Spinal cord (tissue), 10 donors: ENCODE data around the gene TPRG1L. TPM values are rescaled to one million over a fixed set of nuclear protein-coding genes. Genes with fewer than 3 reads are reported as not detected.

ENCODE experiments used
- DNase-seq, 6 donors: peaks; one replicate each; pipeline versions ENCODE4 v3.0.0 to v3.0.0-alpha.2; 2013 to 2015; ENCODE audit warnings: low spot score in 6 of 6, low read depth in 4 of 6
- H3K27ac ChIP-seq: one replicate; pipeline ENCODE4 v1.5.1; 2013; ENCODE audit warnings: low read depth, low read length, control low read depth
- H3K27me3 ChIP-seq: one replicate; pipeline ENCODE4 v1.6.1; 2013; ENCODE audit warnings: low read length; ENCODE audit not compliant: control insufficient read depth, insufficient read depth
- H3K36me3 ChIP-seq: one replicate; pipeline ENCODE4 v1.6.1; 2013; ENCODE audit warnings: low read length; ENCODE audit not compliant: control insufficient read depth, insufficient read depth
- H3K4me1 ChIP-seq: one replicate; pipeline ENCODE4 v1.6.1; 2013; ENCODE audit warnings: low read length; ENCODE audit not compliant: control insufficient read depth, insufficient read depth
- H3K4me3 ChIP-seq: one replicate; pipeline ENCODE4 v1.5.1; 2013; ENCODE audit warnings: low read depth, low read length, control low read depth
- H3K9me3 ChIP-seq: one replicate; pipeline ENCODE4 v1.6.1; 2013; ENCODE audit warnings: low read length; ENCODE audit not compliant: control insufficient read depth, insufficient read depth
- WGBS: methylation state at CpG from one replicate; pipeline ENCODE4 v1.1.5; 2013; ENCODE audit warnings: missing lambda C conversion rate; ENCODE audit not compliant: insufficient coverage; 5-methylcytosine and 5-hydroxymethylcytosine counted together
- polyA plus RNA-seq, 2 donors: library from polyadenylated mRNA; unstranded; fragments of 120-200 nt; gene quantifications; one replicate each; pipeline ENCODE4 v1.2.1, GENCODE V29; 2013; ENCODE audit not compliant: insufficient read length in 2 of 2
- total RNA-seq, 2 donors: library from RNA; depleted of rRNA in 1 of 2; stranded (reverse); fragments of 120-200 nt in 1 of 2; fragments of >200 nt in 1 of 2; gene quantifications; one replicate each; pipeline versions ENCODE4 v1.2.3 to v1.2.4, GENCODE V29; 2013 to 2014
- donor health status: healthy.

The TPRG1L gene
- total and polyA plus RNA-seq, 4 donors, result 18.5 to 45.3 (median 38.7) TPM

GRCh38 chr1:3656450-3657095 lies 31.8 kb downstream of the TPRG1L start:
- no peaks in the 10 kb centered on the region for H3K9me3 ChIP-seq
- peaks cover 17% of the 10 kb centered on the region for H3K4me1 ChIP-seq
- peaks cover 56% of the 10 kb centered on the region for H3K27me3 ChIP-seq
- no peak overlapping the region for H3K27ac ChIP-seq
- 91% methylated on average over 7 of the region's 13 CpGs for WGBS
- H3K36me3 ChIP-seq, result no peaks in the 10 kb centered on the region
- no peak overlapping the region for H3K4me3 ChIP-seq
- DNase-seq, result no peak

GRCh38 chr1:3657096-3657475 lies 32.3 kb downstream of the TPRG1L start:
- Histone ChIP-seq H3K27me3 (peaks cover 53% of the 10 kb centered on the region), H3K27ac (no peak overlapping the region), H3K36me3 (no peaks in the 10 kb centered on the region), H3K9me3 (no peaks in the 10 kb centered on the region), H3K4me3 (no peak overlapping the region), H3K4me1 (peaks cover 13% of the 10 kb centered on the region)
- DNase-seq, result no peak
- 72% methylated on average over 6 of the region's 6 CpGs for whole genome bisulfite sequencing

- no peak for DNase-seq
- Histone ChIP-seq H3K9me3 (no peaks in the 10 kb centered on the region), H3K36me3 (no peaks in the 10 kb centered on the region), H3K4me3 (no peak overlapping the region), H3K27ac (no peak overlapping the region), H3K27me3 (peaks cover 51% of the 10 kb centered on the region), H3K4me1 (peaks cover 10% of the 10 kb centered on the region)
- 58% methylated on average over 25 of the region's 26 CpGs for WGBS
Measured at GRCh38 chr1:3657578-3658230, 32.9 kb downstream of the TPRG1L start.

GRCh38 chr1:3658231-3658615 lies 33.4 kb downstream of the TPRG1L start:
- DNase-seq, result no peak
- 13% methylated on average over 8 of the region's 14 CpGs for WGBS

GRCh38 chr1:3659093-3659492 lies 34.3 kb downstream of the TPRG1L start:
- Histone ChIP-seq H3K36me3 (no peaks in the 10 kb centered on the region), H3K4me3 (no peak overlapping the region), H3K4me1 (peaks cover 6% of the 10 kb centered on the region), H3K27ac (no peak overlapping the region), H3K9me3 (no peaks in the 10 kb centered on the region), H3K27me3 (peaks cover 37% of the 10 kb centered on the region)
- 90% methylated on average over 10 of the region's 15 CpGs for WGBS
- DNase-seq, result no peak

More at GRCh38 chr1:3658231-3658615, 33.4 kb downstream of the TPRG1L start:
- Histone ChIP-seq H3K4me1 (peaks cover 6% of the 10 kb centered on the region), H3K36me3 (no peaks in the 10 kb centered on the region), H3K9me3 (no peaks in the 10 kb centered on the region), H3K27ac (no peak overlapping the region), H3K27me3 (peaks cover 45% of the 10 kb centered on the region), H3K4me3 (no peak overlapping the region)

- no peak for DNase-seq
- no peaks in the 10 kb centered on the region for H3K36me3 ChIP-seq
- peaks cover 25% of the 10 kb centered on the region for H3K27me3 ChIP-seq
- no CpG with 5 or more reads among the region's 2 CpGs for WGBS
- no peak overlapping the region for H3K27ac ChIP-seq
- H3K4me1 ChIP-seq, result peaks cover 6% of the 10 kb centered on the region
- H3K9me3 ChIP-seq, result no peaks in the 10 kb centered on the region
- no peak overlapping the region for H3K4me3 ChIP-seq
Measured at GRCh38 chr1:3660704-3661103, 35.9 kb downstream of the TPRG1L start.

GRCh38 chr1:3661631-3662030 lies 36.8 kb downstream of the TPRG1L start:
- no peaks in the 10 kb centered on the region for H3K36me3 ChIP-seq
- no CpG with 5 or more reads among the region's 4 CpGs for WGBS
- H3K27ac ChIP-seq, result no peak overlapping the region
- H3K9me3 ChIP-seq, result no peaks in the 10 kb centered on the region
- H3K27me3 ChIP-seq, result peaks cover 27% of the 10 kb centered on the region
- DNase-seq, result no peak
- peaks cover 6% of the 10 kb centered on the region for H3K4me1 ChIP-seq
- no peak overlapping the region for H3K4me3 ChIP-seq

GRCh38 chr1:3662080-3662671 lies 37.4 kb downstream of the TPRG1L start:
- Histone ChIP-seq H3K36me3 (no peaks in the 10 kb centered on the region), H3K4me1 (peaks cover 6% of the 10 kb centered on the region), H3K9me3 (no peaks in the 10 kb centered on the region), H3K27ac (no peak overlapping the region), H3K4me3 (no peak overlapping the region), H3K27me3 (peaks cover 28% of the 10 kb centered on the region)
- no peak for DNase-seq
- 77% methylated on average over 15 of the region's 16 CpGs for WGBS

GRCh38 chr1:3663999-3664699 lies 39.3 kb downstream of the TPRG1L start:
- H3K4me1 ChIP-seq, result peaks cover 7% of the 10 kb centered on the region
- 87% methylated on average over 9 of the region's 14 CpGs for WGBS
- H3K9me3 ChIP-seq, result no peaks in the 10 kb centered on the region
- no peak for DNase-seq
- H3K27me3 ChIP-seq, result peaks cover 15% of the 10 kb centered on the region
- no peak overlapping the region for H3K4me3 ChIP-seq
- no peak overlapping the region for H3K27ac ChIP-seq
- no peaks in the 10 kb centered on the region for H3K36me3 ChIP-seq
